ENCODE results near the gene SPATS2L.

SPATS2L gene

GRCh38 chr2:200419325-200419724 lies 112.8 kb downstream of the SPATS2L start:
- no peak for DNase-seq

- no peak for DNase-seq
These were observed 114.8 kb downstream of the SPATS2L start for GRCh38 chr2:200421270-200421669.

- DNase-seq = no peak
These were observed 115.6 kb downstream of the SPATS2L start for GRCh38 chr2:200422071-200422470.

DNA sequence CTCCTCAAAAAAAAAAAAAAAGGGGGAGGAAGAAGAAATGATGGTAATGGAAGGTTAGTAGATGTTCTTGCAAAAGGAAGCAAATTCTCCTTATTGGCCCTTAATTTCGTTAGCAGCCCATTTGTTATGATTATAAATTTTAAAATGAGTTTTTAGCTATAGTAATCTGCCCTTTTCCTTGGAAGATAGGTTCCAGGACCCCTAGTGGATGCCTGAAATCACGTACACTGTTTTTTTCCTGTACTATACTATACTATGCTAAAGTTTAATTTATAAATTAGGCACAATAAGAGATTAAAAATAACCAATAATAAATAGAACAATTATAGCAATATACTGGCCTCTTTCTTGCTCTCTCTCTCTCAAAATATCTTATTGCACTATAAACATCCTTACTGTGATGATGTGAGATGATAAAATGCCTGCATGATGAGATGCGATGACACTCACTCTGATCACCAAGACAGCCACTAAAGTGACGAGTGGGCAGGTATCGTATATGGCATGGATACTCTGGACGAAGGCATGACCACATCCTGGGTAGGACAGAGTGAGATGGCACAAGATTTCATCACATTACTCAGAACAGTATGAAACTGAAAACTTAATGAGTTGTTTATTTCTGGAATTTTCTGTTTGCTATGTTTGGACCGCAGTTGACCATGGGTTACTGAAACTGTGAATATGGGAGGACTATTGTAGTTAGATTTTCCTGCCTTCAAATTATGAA lies 116.2 kb downstream of the SPATS2L start:
- no peak for DNase-seq

- no peak for DNase-seq
These were observed 117.0 kb downstream of the SPATS2L start for GRCh38 chr2:200423541-200423940.

DNA sequence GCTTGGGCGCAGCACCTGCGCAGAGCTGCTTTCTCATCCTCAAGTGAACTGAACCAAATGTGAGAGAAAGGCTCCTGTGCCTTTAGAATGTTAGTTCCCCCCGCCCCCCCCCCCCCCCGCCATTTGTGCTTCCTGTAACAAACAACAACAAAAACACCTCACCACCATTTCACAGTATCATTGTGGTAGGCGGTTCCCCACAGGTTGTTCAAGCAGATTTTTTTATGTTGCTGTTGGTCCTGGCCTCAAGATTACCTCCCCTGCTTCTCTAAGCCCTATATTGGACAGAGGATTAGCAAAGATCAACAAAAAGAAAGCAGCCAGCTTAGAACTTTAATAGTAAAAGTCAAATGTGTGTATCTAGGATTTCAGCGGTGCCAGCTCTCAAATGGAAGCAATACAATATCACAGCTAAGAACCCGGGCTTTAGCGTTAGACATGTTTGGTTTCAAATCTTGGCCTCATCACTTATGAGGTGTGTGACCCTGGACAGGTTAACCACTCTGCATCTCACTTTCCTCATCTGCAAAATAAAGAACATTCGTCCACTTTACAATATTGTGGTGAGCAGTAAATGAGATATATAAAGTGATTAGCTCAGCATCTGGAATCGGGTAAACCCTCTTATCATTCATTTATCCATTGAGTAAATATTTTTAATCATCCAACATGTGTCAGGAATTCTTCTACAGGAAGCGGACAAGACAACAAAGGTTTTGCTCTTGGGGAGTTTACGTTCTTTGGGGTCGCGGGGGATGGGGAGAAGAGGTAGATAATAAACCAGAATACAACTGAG lies 118.7 kb downstream of the SPATS2L start:
- no peak for DNase-seq

GRCh38 chr2:200426754-200427153 lies 120.3 kb downstream of the SPATS2L start:
- no peak for DNase-seq

GRCh38 chr2:200428961-200429665 lies 122.6 kb downstream of the SPATS2L start:
- DNase-seq = no peak

DNA sequence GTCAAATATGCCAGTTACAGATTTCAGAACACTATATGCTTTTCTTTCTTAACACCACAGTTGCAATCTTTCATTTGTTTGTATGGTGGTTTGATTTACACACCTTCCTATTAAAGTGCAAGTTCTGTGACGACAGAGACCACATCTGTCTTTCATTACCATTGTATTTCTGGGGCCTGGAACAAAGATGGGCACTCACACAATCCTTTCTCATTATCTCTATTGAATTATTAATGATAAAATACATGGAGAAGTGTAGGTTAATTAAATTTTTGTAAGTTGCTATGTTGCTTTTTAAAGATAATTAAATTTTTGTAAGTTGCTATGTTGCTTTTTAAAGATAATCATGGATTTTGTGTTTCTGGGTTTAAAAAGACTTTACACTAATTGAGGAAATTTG lies 123.5 kb downstream of the SPATS2L start:
- no peak for DNase-seq

- no peak for DNase-seq
These were observed 125.7 kb downstream of the SPATS2L start for GRCh38 chr2:200431996-200432705.

- no peak for DNase-seq
These were observed 128.9 kb downstream of the SPATS2L start for GRCh38 chr2:200435379-200435778.

DNA sequence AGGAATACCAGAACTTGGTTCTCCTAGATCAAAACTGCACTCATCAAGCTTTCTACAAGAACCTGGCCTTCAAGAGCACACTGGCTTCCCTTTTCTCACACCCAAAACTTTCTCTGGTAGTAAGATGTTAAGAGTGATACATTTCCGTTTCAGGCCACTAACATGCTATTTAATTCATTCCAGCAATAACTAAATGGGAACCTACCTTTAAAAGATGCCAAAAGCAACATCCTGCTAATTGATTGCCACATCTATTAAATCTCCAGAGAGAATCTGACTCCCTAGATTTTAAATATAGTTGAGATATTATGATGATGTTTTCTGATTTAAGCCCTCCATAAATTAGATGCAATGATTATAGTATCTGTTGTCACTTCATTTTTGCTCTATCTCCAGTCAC lies 131.8 kb downstream of the SPATS2L start:
- DNase-seq = no peak

GRCh38 chr2:200438846-200439245 lies 132.4 kb downstream of the SPATS2L start:
- no peak for DNase-seq

DNA sequence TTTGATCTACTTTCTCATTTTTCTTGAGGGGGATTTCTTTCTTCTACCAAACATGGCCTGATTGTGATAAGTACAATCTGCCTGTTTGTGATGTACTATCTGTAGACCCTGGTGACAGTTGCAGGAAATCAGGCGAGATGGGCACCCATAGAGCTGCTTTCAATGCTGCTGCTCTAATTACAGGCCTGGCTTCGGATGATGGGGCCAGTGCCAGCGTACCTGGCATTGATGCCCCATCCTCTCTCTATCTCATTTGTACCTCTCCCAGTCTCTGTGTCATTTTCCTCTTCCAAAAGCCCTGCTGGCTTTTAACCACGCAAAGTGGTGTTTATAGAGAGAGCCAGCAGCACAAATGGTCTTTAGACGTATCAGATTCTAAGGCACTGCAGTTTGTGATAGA lies 133.5 kb downstream of the SPATS2L start:
- no peak for DNase-seq

DNA sequence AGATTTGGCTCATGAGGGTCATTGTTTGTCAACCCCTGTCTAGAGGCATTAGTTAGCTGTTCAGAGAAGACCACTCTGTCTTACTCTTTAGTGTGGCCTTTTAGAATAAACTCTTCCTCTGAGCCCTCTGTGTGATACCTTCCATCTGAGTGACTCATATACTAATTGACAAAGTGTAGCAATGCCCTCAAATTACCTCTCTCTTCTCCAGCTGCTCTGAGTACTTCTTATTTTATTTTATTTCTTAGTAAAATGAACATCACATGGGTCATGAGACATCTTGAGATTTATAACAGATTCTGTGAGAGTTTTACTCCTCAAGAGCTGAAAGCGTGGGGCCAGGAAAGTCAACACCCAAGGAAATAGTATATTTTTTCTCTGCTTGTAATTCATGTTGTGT lies 136.0 kb downstream of the SPATS2L start:
- no peak for DNase-seq

GRCh38 chr2:200443376-200443775 lies 136.9 kb downstream of the SPATS2L start:
- no peak for DNase-seq

DNA sequence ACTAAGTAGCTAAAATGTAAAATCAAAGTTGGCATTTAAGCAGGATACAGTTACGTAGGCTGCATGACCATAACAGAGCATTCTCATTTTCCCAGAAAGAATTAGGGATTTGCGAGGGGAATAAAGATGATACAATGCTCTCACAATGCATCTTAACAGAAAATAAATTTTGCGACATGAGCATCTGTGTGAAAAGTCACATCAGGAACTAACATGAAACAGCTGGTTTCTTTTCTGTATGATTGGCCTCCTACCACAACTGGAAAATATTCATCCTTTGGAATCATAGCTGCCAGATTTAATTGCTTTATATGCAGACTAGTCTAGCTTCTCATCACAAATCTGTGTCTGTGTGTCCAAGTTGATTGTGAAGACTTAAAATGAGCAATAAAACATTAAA lies 137.4 kb downstream of the SPATS2L start:
- no peak for DNase-seq

GRCh38 chr2:200444530-200444929 lies 138.0 kb downstream of the SPATS2L start:
- DNase-seq = no peak

DNA sequence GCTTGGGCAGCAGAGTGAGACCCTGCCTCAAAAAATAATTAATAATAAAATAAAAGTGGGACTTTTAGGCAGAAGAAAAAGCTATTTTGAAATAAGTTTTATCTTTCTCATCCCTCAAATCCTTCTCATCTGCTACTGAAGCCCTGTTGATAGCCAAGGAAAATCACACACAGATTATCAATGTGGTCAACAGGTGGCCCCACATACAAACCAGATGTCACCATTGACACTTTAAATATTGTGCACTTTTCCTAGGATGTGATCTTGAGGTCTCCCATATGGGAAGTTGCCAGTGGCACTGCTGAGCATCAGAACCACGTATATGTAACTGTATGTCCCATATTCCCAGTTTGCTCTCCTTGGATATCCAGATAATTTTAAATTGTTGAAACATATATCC lies 138.8 kb downstream of the SPATS2L start:
- no peak for DNase-seq

GRCh38 chr2:200446612-200447011 lies 140.1 kb downstream of the SPATS2L start:
- no peak for DNase-seq

GRCh38 chr2:200447139-200447855 lies 140.8 kb downstream of the SPATS2L start:
- DNase-seq = no peak

DNA sequence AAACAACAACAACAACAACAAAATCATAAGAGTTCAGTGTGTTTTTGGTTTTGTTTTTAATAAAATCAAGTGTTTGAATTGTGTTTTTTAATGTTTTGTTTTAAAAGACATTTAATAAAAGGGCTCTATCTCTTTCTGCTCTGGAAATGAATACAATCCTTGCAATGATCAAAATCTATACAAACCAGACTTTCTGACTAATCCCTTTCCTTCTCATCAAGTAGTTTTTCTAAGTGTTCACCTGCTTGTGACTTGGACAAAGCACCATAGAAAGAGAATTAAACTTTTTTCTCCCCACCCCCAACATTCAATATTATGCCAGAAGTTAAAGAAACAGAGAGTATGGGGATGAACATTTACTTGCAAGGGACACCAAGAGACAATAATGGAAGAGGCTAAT lies 142.0 kb downstream of the SPATS2L start:
- DNase-seq = no peak
